HCT116 (cell line): ENCODE data around the gene UBE2E2.

ENCODE experiments used
- CBX3 ChIP-seq: IDR thresholded peaks from 2 replicates; pipeline ENCODE4 v1.6.1; 2012; ENCODE audit warnings: low read depth
- CEBPB ChIP-seq: IDR thresholded peaks from 2 replicates; pipeline ENCODE4 v1.6.1; 2012; ENCODE audit warnings: low read depth
- EZH2 ChIP-seq: fragments of 200-600 bp; sonication (generic); IDR thresholded peaks from 2 replicates; pipeline ENCODE4 v1.6.1; 2017; ENCODE audit warnings: antibody characterized with exemption, mixed run types
- EZH2phosphoT487 ChIP-seq: fragments of 200-600 bp; IDR thresholded peaks from 2 replicates; pipeline ENCODE4 v1.6.1; 2018; ENCODE audit warnings: antibody characterized with exemption, borderline replicate concordance
- POLR2A ChIP-seq: IDR thresholded peaks from 2 replicates; pipeline ENCODE4 v1.7.0; 2011; ENCODE audit warnings: borderline replicate concordance; ENCODE audit not compliant: insufficient read depth, insufficient read length; ENCODE audit errors: extremely low read depth
- POLR2AphosphoS5 ChIP-seq: IDR thresholded peaks from 2 replicates; pipeline ENCODE4 v1.6.1; 2011; ENCODE audit warnings: mild to moderate bottlenecking, low read depth, low read length, moderate library complexity
- RAD21 ChIP-seq: IDR thresholded peaks from 2 replicates; pipeline ENCODE4 v1.6.1; 2012; ENCODE audit warnings: low read depth, mild to moderate bottlenecking
- SIN3A ChIP-seq: IDR thresholded peaks from 2 replicates; pipeline ENCODE4 v1.6.1; 2012; ENCODE audit warnings: low read depth
- SP1 ChIP-seq: IDR thresholded peaks from 2 replicates; pipeline ENCODE4 v1.6.1; 2012; ENCODE audit warnings: low read depth
- YY1 ChIP-seq: IDR thresholded peaks from 2 replicates; pipeline ENCODE4 v1.6.1; 2011; ENCODE audit warnings: low read length, low read depth, moderate library complexity, mild to moderate bottlenecking; ENCODE audit not compliant: insufficient replicate concordance; ENCODE audit errors: extremely low read depth
- ZNF274 ChIP-seq: fragments of 200-500 bp; sonication (Bioruptor generic); IDR thresholded peaks from 2 replicates; pipeline ENCODE4 v1.6.1; 2014; ENCODE audit warnings: mild to moderate bottlenecking, low read depth, low read length, inconsistent platforms
- TF ChIP-seq, protein P1 (sequence below), 3 experiments: fragments of 200-600 bp in 1 of 3; sonication (generic) in 1 of 3; IDR thresholded peaks in 2 of 3; conservative IDR thresholded peaks in 1 of 3; 2 replicates each; pipeline ENCODE4 v1.5.1; 2012 to 2017; ENCODE audit warnings: low read depth in 2 of 3, low read length in 2 of 3, antibody characterized with exemption in 1 of 3, borderline replicate concordance in 1 of 3, control low read depth in 1 of 3, mild to moderate bottlenecking in 1 of 3, mixed read lengths in 1 of 3, mixed run types in 1 of 3, moderate library complexity in 1 of 3; ENCODE audit not compliant: insufficient read depth in 1 of 3
- TF ChIP-seq, protein P2 (sequence below): IDR thresholded peaks from 2 replicates; pipeline ENCODE4 v1.6.1; 2012; ENCODE audit warnings: low read depth
- TF ChIP-seq, protein P3 (sequence below): IDR thresholded peaks from 2 replicates; pipeline ENCODE4 v1.6.1; 2011; ENCODE audit warnings: mild to moderate bottlenecking, low read length, moderate library complexity; ENCODE audit not compliant: insufficient replicate concordance; ENCODE audit errors: extremely low read depth

DNA sequence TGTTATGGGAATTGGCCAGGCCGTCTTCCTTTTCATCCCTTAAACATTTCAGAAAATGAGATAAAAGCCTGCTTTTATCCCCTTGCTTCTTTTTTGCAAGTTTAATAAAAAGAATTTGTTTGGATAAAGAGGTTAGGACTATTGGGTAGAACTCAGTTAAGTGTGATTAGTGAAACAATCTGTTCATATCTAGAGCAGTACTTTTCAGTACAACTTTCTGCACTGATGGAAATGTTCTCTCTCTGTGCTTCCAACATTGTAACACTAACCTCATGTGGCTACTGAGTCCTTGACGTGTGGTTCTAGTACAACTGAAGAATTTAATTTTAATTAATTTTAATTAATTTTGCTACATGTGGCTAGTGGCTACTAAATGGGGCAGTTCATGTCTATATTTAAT is 246.9 kb downstream of the UBE2E2 start:
- TF ChIP-seq, protein P1, sequence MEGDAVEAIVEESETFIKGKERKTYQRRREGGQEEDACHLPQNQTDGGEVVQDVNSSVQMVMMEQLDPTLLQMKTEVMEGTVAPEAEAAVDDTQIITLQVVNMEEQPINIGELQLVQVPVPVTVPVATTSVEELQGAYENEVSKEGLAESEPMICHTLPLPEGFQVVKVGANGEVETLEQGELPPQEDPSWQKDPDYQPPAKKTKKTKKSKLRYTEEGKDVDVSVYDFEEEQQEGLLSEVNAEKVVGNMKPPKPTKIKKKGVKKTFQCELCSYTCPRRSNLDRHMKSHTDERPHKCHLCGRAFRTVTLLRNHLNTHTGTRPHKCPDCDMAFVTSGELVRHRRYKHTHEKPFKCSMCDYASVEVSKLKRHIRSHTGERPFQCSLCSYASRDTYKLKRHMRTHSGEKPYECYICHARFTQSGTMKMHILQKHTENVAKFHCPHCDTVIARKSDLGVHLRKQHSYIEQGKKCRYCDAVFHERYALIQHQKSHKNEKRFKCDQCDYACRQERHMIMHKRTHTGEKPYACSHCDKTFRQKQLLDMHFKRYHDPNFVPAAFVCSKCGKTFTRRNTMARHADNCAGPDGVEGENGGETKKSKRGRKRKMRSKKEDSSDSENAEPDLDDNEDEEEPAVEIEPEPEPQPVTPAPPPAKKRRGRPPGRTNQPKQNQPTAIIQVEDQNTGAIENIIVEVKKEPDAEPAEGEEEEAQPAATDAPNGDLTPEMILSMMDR (IDR thresholded peaks at IDR 0.05 in 2 of 3, conservative IDR thresholded peaks at IDR 0.05 in 1 of 3; ENCODE audit: borderline replicate concordance in 1 of 3, insufficient read depth in 1 of 3, low read depth in 2 of 3, low read length in 2 of 3): no peak
- TF ChIP-seq POLR2A (no peak), SIN3A (no peak), EZH2 (no peak), CEBPB (no peak), POLR2AphosphoS5 (no peak), YY1 (no peak), CBX3 (no peak), RAD21 (no peak), ZNF274 (no peak), SP1 (no peak), EZH2phosphoT487 (no peak)
- TF ChIP-seq, protein P2, sequence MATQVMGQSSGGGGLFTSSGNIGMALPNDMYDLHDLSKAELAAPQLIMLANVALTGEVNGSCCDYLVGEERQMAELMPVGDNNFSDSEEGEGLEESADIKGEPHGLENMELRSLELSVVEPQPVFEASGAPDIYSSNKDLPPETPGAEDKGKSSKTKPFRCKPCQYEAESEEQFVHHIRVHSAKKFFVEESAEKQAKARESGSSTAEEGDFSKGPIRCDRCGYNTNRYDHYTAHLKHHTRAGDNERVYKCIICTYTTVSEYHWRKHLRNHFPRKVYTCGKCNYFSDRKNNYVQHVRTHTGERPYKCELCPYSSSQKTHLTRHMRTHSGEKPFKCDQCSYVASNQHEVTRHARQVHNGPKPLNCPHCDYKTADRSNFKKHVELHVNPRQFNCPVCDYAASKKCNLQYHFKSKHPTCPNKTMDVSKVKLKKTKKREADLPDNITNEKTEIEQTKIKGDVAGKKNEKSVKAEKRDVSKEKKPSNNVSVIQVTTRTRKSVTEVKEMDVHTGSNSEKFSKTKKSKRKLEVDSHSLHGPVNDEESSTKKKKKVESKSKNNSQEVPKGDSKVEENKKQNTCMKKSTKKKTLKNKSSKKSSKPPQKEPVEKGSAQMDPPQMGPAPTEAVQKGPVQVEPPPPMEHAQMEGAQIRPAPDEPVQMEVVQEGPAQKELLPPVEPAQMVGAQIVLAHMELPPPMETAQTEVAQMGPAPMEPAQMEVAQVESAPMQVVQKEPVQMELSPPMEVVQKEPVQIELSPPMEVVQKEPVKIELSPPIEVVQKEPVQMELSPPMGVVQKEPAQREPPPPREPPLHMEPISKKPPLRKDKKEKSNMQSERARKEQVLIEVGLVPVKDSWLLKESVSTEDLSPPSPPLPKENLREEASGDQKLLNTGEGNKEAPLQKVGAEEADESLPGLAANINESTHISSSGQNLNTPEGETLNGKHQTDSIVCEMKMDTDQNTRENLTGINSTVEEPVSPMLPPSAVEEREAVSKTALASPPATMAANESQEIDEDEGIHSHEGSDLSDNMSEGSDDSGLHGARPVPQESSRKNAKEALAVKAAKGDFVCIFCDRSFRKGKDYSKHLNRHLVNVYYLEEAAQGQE: no peak
- TF ChIP-seq, protein P3, sequence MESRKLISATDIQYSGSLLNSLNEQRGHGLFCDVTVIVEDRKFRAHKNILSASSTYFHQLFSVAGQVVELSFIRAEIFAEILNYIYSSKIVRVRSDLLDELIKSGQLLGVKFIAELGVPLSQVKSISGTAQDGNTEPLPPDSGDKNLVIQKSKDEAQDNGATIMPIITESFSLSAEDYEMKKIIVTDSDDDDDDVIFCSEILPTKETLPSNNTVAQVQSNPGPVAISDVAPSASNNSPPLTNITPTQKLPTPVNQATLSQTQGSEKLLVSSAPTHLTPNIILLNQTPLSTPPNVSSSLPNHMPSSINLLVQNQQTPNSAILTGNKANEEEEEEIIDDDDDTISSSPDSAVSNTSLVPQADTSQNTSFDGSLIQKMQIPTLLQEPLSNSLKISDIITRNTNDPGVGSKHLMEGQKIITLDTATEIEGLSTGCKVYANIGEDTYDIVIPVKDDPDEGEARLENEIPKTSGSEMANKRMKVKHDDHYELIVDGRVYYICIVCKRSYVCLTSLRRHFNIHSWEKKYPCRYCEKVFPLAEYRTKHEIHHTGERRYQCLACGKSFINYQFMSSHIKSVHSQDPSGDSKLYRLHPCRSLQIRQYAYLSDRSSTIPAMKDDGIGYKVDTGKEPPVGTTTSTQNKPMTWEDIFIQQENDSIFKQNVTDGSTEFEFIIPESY: no peak
